KMS-11 (cell line): Measurements from ENCODE around the gene SNX33.
"Not testable (repeated sequence)": the region's sequence is repeated elsewhere in the genome, so short reads cannot be mapped to it uniquely, and the experiment has no call there.

ENCODE experiments used
- H2AFZ ChIP-seq: fragments of 200-600 bp; sonication (generic); 2 replicates; pipeline ENCODE4 v1.6.1; 2016; ENCODE audit warnings: antibody characterized with exemption, mixed run types, low read depth
- H3K27ac ChIP-seq: fragments of 200-600 bp; sonication (generic); 2 replicates; pipeline ENCODE4 v1.6.1; 2016; ENCODE audit warnings: mild to moderate bottlenecking, mixed run types
- H3K27me3 ChIP-seq: fragments of 200-600 bp; sonication (generic); 2 replicates; pipeline ENCODE4 v1.6.1; 2017; ENCODE audit warnings: mild to moderate bottlenecking, low read depth, mixed run types, moderate library complexity; ENCODE audit not compliant: insufficient read depth
- H3K36me3 ChIP-seq: fragments of 200-600 bp; sonication (generic); 2 replicates; pipeline ENCODE4 v1.6.1; 2017; ENCODE audit warnings: mild to moderate bottlenecking, mixed run types; ENCODE audit not compliant: insufficient read depth
- H3K4me1 ChIP-seq: fragments of 200-600 bp; sonication (generic); 2 replicates; pipeline ENCODE4 v1.6.1; 2016; ENCODE audit warnings: mild to moderate bottlenecking, low read depth, mixed run types; ENCODE audit not compliant: poor library complexity, severe bottlenecking
- H3K4me2 ChIP-seq: fragments of 200-600 bp; sonication (generic); 2 replicates; pipeline ENCODE4 v1.7.0; 2016; ENCODE audit warnings: mild to moderate bottlenecking, mixed run types
- H3K4me3 ChIP-seq: fragments of 200-600 bp; sonication (generic); IDR thresholded peaks from 2 replicates; pipeline ENCODE4 v1.6.1; 2017; ENCODE audit warnings: low read depth, low read length, mixed read lengths; ENCODE audit not compliant: insufficient read depth
- H3K79me2 ChIP-seq: fragments of 200-600 bp; sonication (generic); 2 replicates; pipeline ENCODE4 v1.6.1; 2016; ENCODE audit warnings: low read depth, mixed run types; ENCODE audit not compliant: insufficient read depth
- H3K9ac ChIP-seq: fragments of 200-600 bp; sonication (generic); 2 replicates; pipeline ENCODE4 v1.6.1; 2016; ENCODE audit warnings: mild to moderate bottlenecking, mixed run types
- H4K20me1 ChIP-seq: fragments of 200-600 bp; sonication (generic); 2 replicates; pipeline ENCODE4 v1.6.1; 2016; ENCODE audit warnings: mild to moderate bottlenecking, mixed run types; ENCODE audit not compliant: insufficient read depth
- CTCF ChIP-seq: fragments of 200-600 bp; sonication (generic); conservative IDR thresholded peaks from 2 replicates; pipeline ENCODE4 v1.6.1; 2017; ENCODE audit warnings: low read depth, mild to moderate bottlenecking, antibody characterized with exemption, low read length, moderate library complexity, mixed read lengths

SNX33 gene

DNA sequence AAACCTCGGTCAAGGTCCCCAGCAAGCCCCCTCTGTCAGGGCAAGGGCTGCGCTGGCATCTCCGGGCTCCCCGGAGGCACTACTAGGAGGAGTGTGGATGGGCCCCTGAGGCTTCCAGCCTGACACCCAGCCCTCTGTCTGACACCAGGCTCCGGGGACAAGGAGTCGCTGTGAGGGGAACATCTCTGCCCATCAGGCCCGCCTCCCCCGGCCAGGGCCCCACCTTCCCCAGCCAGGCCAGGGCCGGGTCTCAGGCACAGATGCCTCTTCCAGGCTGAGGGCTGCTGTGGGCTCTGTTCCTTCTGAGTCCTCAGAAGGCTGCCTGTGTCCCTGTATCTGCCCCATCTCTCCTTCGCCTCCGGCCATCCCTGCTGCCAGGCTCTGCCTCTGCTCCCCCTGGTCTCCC lies 49.1 kb downstream of the SNX33 start:
- H4K20me1 ChIP-seq: no peaks in the 10 kb centered on the region
- no peak overlapping the region for H2AFZ ChIP-seq
- H3K79me2 ChIP-seq: no peaks in the 10 kb centered on the region
- no peaks in the 10 kb centered on the region for H3K27me3 ChIP-seq
- H3K9ac ChIP-seq: no peak overlapping the region
- H3K36me3 ChIP-seq: no peaks in the 10 kb centered on the region
- no peak overlapping the region for H3K4me2 ChIP-seq
- no peak overlapping the region for H3K27ac ChIP-seq
- H3K4me3 ChIP-seq: no peak overlapping the region
- no peaks in the 10 kb centered on the region for H3K4me1 ChIP-seq
- no peak for TF ChIP-seq CTCF

GRCh38 chr15:75697523-75697922 lies 49.8 kb downstream of the SNX33 start:
- Histone ChIP-seq H2AFZ (no peak overlapping the region), H3K27ac (no peak overlapping the region), H3K9ac (no peak overlapping the region), H3K4me2 (no peak overlapping the region), H3K27me3 (no peaks in the 10 kb centered on the region), H3K4me1 (no peaks in the 10 kb centered on the region), H3K4me3 (no peak overlapping the region), H4K20me1 (no peaks in the 10 kb centered on the region), H3K79me2 (no peaks in the 10 kb centered on the region), H3K36me3 (no peaks in the 10 kb centered on the region)
- TF ChIP-seq CTCF: no peak

DNA sequence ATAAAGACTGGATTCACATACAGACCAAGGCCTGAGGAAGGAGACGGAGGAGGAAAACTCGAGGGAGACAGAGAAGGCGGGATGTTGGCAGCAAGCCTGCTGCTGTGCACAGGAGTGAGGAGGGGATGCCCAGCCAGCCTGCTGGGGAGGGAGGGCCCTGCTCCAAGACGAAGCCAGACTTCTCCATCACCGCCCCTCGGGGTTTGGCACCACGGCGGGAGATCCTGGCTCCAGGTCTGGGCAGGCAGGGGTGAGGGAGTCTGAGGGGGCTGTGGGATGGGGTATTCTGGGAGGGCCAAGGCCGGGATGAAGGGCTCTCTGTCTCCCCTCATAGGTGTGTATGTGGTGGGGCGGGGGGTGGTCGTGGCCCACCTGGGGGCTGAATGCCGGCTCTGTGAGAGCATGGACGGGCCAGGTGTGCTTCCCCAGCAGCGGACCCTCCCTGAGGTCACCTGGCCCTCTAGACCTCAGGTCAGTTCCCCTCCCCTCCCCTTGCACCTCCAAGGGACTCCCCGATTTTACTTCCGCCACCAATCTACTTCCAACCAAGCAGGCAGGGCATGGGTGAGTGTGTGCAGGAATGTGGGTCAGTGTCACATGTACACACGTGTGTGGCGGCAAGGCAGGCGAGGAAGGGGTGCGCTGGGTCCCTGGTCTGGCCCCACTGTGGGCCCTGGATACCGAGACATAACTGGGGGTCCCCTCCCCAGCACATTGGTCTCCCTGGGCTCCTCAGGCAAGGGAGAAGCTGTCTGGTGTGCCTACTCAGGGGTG lies 50.4 kb downstream of the SNX33 start:
- H3K79me2 ChIP-seq, H3K4me1 ChIP-seq, H3K27ac ChIP-seq, H4K20me1 ChIP-seq, H3K36me3 ChIP-seq, H3K4me2 ChIP-seq, H3K9ac ChIP-seq, H3K4me3 ChIP-seq, H3K27me3 ChIP-seq, H2AFZ ChIP-seq: not testable (repeated sequence)

GRCh38 chr15:75699517-75699916 lies 51.8 kb downstream of the SNX33 start:
- H3K9ac ChIP-seq, H3K4me1 ChIP-seq, H3K4me2 ChIP-seq, H3K36me3 ChIP-seq, H3K27ac ChIP-seq, H2AFZ ChIP-seq, H3K4me3 ChIP-seq, H3K79me2 ChIP-seq, H3K27me3 ChIP-seq, H4K20me1 ChIP-seq: not testable (repeated sequence)

- H3K79me2 ChIP-seq, H3K27me3 ChIP-seq, H3K4me3 ChIP-seq, H3K4me1 ChIP-seq, H3K27ac ChIP-seq, H3K9ac ChIP-seq, H2AFZ ChIP-seq, H3K36me3 ChIP-seq, H4K20me1 ChIP-seq, H3K4me2 ChIP-seq: not testable (repeated sequence)
Measured at GRCh38 chr15:75699961-75700874, 52.5 kb downstream of the SNX33 start.

DNA sequence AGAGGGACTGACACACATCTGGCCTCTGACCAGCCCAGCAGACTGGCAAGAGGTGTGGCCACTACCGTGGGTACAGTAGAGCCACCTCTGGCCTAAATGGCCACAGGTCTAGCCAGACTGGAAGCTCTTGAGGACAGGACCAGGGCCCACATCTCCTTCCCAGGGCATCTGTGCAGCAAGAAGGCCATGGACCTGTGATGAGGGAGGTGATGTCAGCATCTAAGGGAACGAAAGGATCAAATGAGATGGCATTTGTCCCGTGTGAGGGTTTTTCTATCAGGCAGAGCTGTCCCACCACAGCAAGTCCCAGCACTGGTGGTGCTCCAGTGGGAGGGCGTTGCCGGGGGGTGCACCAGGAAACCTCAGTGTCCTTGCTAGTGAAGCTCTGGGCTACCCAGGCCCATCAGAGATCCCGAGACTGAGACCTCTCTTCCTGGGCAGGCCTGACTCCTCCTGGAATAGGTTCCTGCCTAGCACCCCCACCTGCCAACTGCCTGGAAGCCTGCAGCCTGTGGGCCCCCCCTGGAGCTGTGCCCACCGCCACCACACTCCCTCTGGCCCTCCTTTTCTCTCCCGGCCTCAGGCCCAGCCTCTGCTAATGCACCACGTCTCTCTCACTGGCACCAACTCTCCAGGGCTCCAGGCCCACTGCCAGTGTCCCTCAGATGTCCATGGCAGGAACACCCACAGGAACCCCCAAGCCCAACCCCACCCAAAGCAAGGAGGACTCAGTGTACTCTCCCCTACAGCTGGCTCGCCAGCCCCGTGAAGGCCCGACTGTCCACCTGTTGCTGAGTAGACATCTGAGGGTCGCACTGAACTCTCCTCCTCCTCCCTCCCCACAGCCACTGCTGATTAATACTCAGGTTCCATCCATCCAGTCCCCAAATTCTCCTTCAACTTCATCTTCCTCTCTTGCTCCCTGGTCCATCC lies 53.6 kb downstream of the SNX33 start:
- not testable (repeated sequence) for H3K36me3 ChIP-seq, H3K27ac ChIP-seq, H3K9ac ChIP-seq, H3K27me3 ChIP-seq, H3K79me2 ChIP-seq, H3K4me2 ChIP-seq, H2AFZ ChIP-seq, H4K20me1 ChIP-seq, H3K4me1 ChIP-seq, H3K4me3 ChIP-seq
